Motor neuron (in vitro differentiated cells): ENCODE results near the gene FBXL16. TPM values are rescaled to one million over a fixed set of nuclear protein-coding genes. Genes with fewer than 3 reads are reported as not detected.
A peak's percentile ranks its signal among the peaks of the same experiment; 100 is the strongest.

ENCODE experiments used
- ATAC-seq, 8 experiments: fragments of 200-7000 bp; cut with Tn5 transposase; replicated peaks in 6 of 8; 2 replicates each; pipeline ENCODE4 v1.8.0; 2021; ENCODE audit warnings: mild to moderate bottlenecking in 8 of 8, moderate library complexity in 8 of 8
- H3K27ac ChIP-seq, 2 donors: fragments of 250-450 bp; sonication (Bioruptor Pico); 2 replicates each; pipeline ENCODE4 v1.9.0; 2021; ENCODE audit warnings: antibody characterized with exemption in 2 of 2, mild to moderate bottlenecking in 2 of 2, moderate library complexity in 1 of 2
- H3K4me1 ChIP-seq, 2 donors: fragments of 250-450 bp; sonication (Bioruptor Pico); replicated peaks in 1 of 2; 2 replicates each; pipeline ENCODE4 v1.6.1; 2021; ENCODE audit warnings: antibody characterized with exemption in 2 of 2, mild to moderate bottlenecking in 2 of 2, moderate library complexity in 1 of 2
- H3K4me3 ChIP-seq, 5 donors: fragments of 250-450 bp; sonication (Bioruptor Pico); 2 replicates each; pipeline ENCODE4 v1.9.0; 2021; ENCODE audit warnings: antibody characterized with exemption in 5 of 5, mild to moderate bottlenecking in 5 of 5, moderate library complexity in 4 of 5
- WGBS, 10 experiments: fragments of 450-650 bp; shearing (Covaris generic); methylation state at CpG; one replicate each; pipeline ENCODE4 v1.0.0; 2022; 5-methylcytosine and 5-hydroxymethylcytosine counted together
- in situ Hi-C, 9 experiments: fragments of 400-800 bp; cut with MboI; loops; one replicate each; pipeline ENCODE4 v1.15.0; 2021; ENCODE audit warnings: low sequenced_read_pairs in 9 of 9, low pct_unique_long_range_greater_than_20kb in 2 of 9; ENCODE audit not compliant: unreplicated experiment in 9 of 9
- total RNA-seq, 8 experiments: library from RNA; unstranded; fragments of 300-600 nt; gene quantifications; 2 replicates each; pipeline versions ENCODE4 v1.2.3 to v1.2.4, GENCODE V29; 2022

The FBXL16 gene
- total RNA-seq, 8 experiments from 2014 or later = 0.31 to 13.5 (median 6.3) TPM

- peak overlapping the region; percentile 87 to 92 for H3K27ac ChIP-seq
- ATAC-seq = peak; percentile 28 to 71 (median 58)
- H3K4me1 ChIP-seq = peaks cover 42 to 53% of the 10 kb centered on the region in 2 donors
- peak overlapping the region; percentile 27 to 35 (median 28) for H3K4me3 ChIP-seq
- 0 to 50% (median 4%) methylated on average over 1 to 5 of the region's 30 CpGs; no CpG with 5 or more reads in 4 of the 10 experiments for WGBS, 10 experiments
- in situ Hi-C loops = loop anchor here in 1 of 9 experiments (25.0 kb wide), 1 partner anchor 352 kb away; the partner anchor contains the start of gene SSTR5
These were observed 4.2 kb upstream of the FBXL16 start for GRCh38 chr16:709566-710499.

- H3K4me1 ChIP-seq = peaks cover 48 to 54% of the 10 kb centered on the region in 2 donors
- no peak overlapping the region for H3K4me3 ChIP-seq
- WGBS, 10 experiments = no CpG with 5 or more reads among the region's 4 CpGs
- peak overlapping the region; percentile 87 to 92 for H3K27ac ChIP-seq
- in situ Hi-C loops = loop anchor here in 1 of 9 experiments (25.0 kb wide), 1 partner anchor 353 kb away; the partner anchor contains the start of gene SSTR5
- peak in 1 of 8 experiments; percentile 0 for ATAC-seq
These were observed 3.4 kb upstream of the FBXL16 start for GRCh38 chr16:708959-709358.

- in situ Hi-C loops = loop anchor here in 1 of 9 experiments (25.0 kb wide), 1 partner anchor 354 kb away; the partner anchor contains the start of gene SSTR5
- peaks cover 52 to 60% of the 10 kb centered on the region in 2 donors for H3K4me1 ChIP-seq
- WGBS, 10 experiments = no CpG with 5 or more reads among the region's 3 CpGs
- no peak overlapping the region for H3K27ac ChIP-seq
- H3K4me3 ChIP-seq = no peak overlapping the region
- ATAC-seq = no peak
These were observed 2.4 kb upstream of the FBXL16 start for GRCh38 chr16:708019-708418.

GRCh38 chr16:707062-707538 is 1.5 kb upstream of the FBXL16 start:
- peak in 3 of 8 experiments; percentile 3 to 47 (median 5) for ATAC-seq
- peaks cover 52 to 59% of the 10 kb centered on the region in 2 donors for H3K4me1 ChIP-seq
- in situ Hi-C loops = loop anchor here in 1 of 9 experiments (25.0 kb wide), 1 partner anchor 355 kb away; the partner anchor contains the start of gene SSTR5
- peak overlapping the region; percentile 75 to 87 for H3K27ac ChIP-seq
- WGBS, 10 experiments = 10 to 43% (median 20%) methylated on average over 1 to 6 of the region's 14 CpGs; no CpG with 5 or more reads in 7 of the 10 experiments
- peak overlapping the region in 1 of 5 donors; percentile 85 for H3K4me3 ChIP-seq

GRCh38 chr16:706189-707061 is 824 bp upstream of the FBXL16 start:
- H3K4me3 ChIP-seq = peak overlapping the region; percentile 55 to 96 (median 85)
- peaks cover 45 to 56% of the 10 kb centered on the region in 2 donors for H3K4me1 ChIP-seq
- H3K27ac ChIP-seq = peak overlapping the region; percentile 75 to 87
- 0 to 83% (median 60%) methylated on average over 1 to 2 of the region's 49 CpGs; no CpG with 5 or more reads in 7 of the 10 experiments for WGBS, 10 experiments
- in situ Hi-C loops = loop anchor here in 1 of 9 experiments (25.0 kb wide), 1 partner anchor 356 kb away; the partner anchor contains the start of gene SSTR5
- ATAC-seq = peak in 6 of 8 experiments; percentile 2 to 19 (median 5)

- in situ Hi-C loops = loop anchor here in 1 of 9 experiments (25.0 kb wide), 1 partner anchor 358 kb away; the partner anchor contains the start of gene SSTR5
- H3K27ac ChIP-seq = peak overlapping the region; percentile 87 to 89
- peak overlapping the region; percentile 55 to 96 (median 85) for H3K4me3 ChIP-seq
- 17 to 43% (median 39%) methylated on average over 2 to 7 of the region's 50 CpGs; no CpG with 5 or more reads in 7 of the 10 experiments for WGBS, 10 experiments
- H3K4me1 ChIP-seq = peaks cover 42 to 52% of the 10 kb centered on the region in 2 donors
- ATAC-seq = no peak
These were observed 835 bp downstream of the FBXL16 start for GRCh38 chr16:704552-705380.

GRCh38 chr16:704047-704446 is 1.6 kb downstream of the FBXL16 start:
- in situ Hi-C loops = loop anchor here in 1 of 9 experiments (25.0 kb wide), 1 partner anchor 358 kb away; the partner anchor contains the start of gene SSTR5
- no peak overlapping the region for H3K27ac ChIP-seq
- ATAC-seq = no peak
- 0 to 66% methylated on average over 1 to 5 of the region's 7 CpGs; no CpG with 5 or more reads in 8 of the 10 experiments for WGBS, 10 experiments
- H3K4me3 ChIP-seq = peak overlapping the region; percentile 55 to 96 (median 85)
- H3K4me1 ChIP-seq = peaks cover 37 to 47% of the 10 kb centered on the region in 2 donors

GRCh38 chr16:703406-703805 is 2.2 kb downstream of the FBXL16 start:
- ATAC-seq = no peak
- H3K4me3 ChIP-seq = no peak overlapping the region
- in situ Hi-C loops = loop anchor here in 1 of 9 experiments (25.0 kb wide), 1 partner anchor 359 kb away; the partner anchor contains the start of gene SSTR5
- 33 to 40% (median 40%) methylated on average over 1 to 4 of the region's 12 CpGs; no CpG with 5 or more reads in 7 of the 10 experiments for WGBS, 10 experiments
- H3K4me1 ChIP-seq = peaks cover 34 to 43% of the 10 kb centered on the region in 2 donors
- H3K27ac ChIP-seq = no peak overlapping the region

- no peak for ATAC-seq
- Histone ChIP-seq H3K4me3 (no peak overlapping the region), H3K27ac (no peak overlapping the region), H3K4me1 (peaks cover 34 to 43% of the 10 kb centered on the region in 2 donors)
- in situ Hi-C loops = loop anchor here in 1 of 9 experiments (25.0 kb wide), 1 partner anchor 360 kb away; the partner anchor contains the start of gene SSTR5
- WGBS, 10 experiments = 0 to 100% (median 70%) methylated on average over 1 to 11 of the region's 19 CpGs; no CpG with 5 or more reads in 2 of the 10 experiments
These were observed 3.3 kb downstream of the FBXL16 start for GRCh38 chr16:702341-702740.

- Histone ChIP-seq H3K4me1 (peaks cover 24 to 29% of the 10 kb centered on the region in 2 donors), H3K4me3 (peak overlapping the region in 4 of 5 donors; percentile 10 to 32 (median 21)), H3K27ac (no peak overlapping the region)
- ATAC-seq = peak; percentile 9 to 84 (median 29)
- in situ Hi-C loops = loop anchor here in 1 of 9 experiments (25.0 kb wide), 1 partner anchor 361 kb away; the partner anchor contains the start of gene SSTR5
- WGBS, 10 experiments = 10 to 13% (median 12%) methylated on average over 2 to 11 of the region's 76 CpGs; no CpG with 5 or more reads in 7 of the 10 experiments
These were observed 4.7 kb downstream of the FBXL16 start for GRCh38 chr16:700684-701584.
